NCI-H2107 (cell line): ENCODE measurements around the gene WDR7.

ENCODE experiments used
- DNase-seq: peaks from one replicate; lab custom pipeline; 2025; lab: John Stamatoyannopoulos, UW

WDR7 gene

GRCh38 chr18:56804395-56804794 lies 153.2 kb downstream of the WDR7 start:
- DNase-seq = no peak

GRCh38 chr18:56807901-56808300 lies 156.7 kb downstream of the WDR7 start:
- no peak for DNase-seq

- DNase-seq = no peak
Measured at GRCh38 chr18:56812674-56813073, 161.5 kb downstream of the WDR7 start.

- DNase-seq = no peak
Measured at GRCh38 chr18:56815926-56816325, 164.8 kb downstream of the WDR7 start.

DNA sequence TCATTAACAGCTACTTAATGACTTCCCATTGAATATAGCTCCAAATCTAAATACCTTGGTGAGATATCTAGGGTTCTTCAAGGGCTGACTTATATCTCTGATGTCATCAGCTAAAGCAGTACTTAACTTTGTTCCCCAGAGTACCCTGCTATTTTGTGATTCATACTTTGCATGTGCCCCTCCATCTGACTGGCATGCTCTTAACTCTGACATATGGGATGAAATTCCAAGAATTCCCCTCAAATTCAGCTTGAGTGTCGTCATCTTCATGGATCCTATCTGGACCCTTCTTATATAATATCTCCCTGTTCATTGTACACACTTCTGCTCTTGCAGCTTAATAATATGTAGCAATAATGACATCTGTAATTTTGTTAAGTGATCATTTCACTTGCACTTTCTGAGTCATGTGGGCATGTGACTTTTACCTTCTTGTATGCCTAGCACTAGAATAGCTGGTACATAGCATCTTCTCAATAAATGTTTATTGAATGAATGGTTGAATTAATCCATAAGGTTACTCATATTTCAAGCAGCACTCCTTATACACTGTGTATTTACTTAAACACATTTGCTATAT lies 172.9 kb downstream of the WDR7 start:
- no peak for DNase-seq

GRCh38 chr18:56825321-56825720 lies 174.2 kb downstream of the WDR7 start:
- no peak for DNase-seq

GRCh38 chr18:56825878-56826277 lies 174.7 kb downstream of the WDR7 start:
- no peak for DNase-seq

DNA sequence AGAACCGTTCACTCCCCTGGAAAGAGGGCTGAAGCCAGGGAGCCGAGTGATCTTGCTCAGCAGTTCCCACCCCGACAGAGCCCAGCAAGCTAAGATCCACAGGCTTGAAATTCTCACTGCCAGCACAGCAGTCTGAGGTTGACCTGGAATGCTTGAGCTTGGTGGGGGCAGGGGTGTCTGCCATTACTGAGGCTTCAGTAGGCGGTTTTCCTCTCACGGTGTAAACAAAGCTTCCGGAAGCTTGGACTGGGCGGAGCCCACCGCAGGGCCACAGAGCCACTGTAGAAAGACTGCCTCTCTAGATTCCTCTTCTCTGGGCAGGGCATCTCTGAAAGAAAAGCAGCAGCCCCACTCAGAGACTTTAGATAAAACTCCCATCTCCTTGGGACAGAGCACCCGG lies 180.8 kb downstream of the WDR7 start:
- no peak for DNase-seq

DNA sequence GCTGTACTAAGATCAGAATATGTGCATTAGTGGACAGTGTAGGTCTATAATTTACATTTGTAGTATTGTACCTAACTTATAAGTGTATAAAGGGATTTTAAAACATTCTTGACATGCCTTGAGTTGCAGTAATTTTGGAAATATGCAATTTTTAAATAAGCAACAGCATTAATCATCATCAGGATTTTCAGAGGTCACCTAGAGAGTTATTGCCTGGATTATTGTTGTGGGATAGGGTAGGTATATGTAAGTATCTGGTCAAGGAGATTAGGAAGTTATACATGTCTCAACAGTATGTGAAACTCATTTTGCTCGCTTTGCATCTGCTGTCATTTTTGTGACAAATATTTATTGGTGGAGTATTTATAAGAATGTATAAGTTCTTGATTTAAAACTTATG lies 184.2 kb downstream of the WDR7 start:
- no peak for DNase-seq

DNA sequence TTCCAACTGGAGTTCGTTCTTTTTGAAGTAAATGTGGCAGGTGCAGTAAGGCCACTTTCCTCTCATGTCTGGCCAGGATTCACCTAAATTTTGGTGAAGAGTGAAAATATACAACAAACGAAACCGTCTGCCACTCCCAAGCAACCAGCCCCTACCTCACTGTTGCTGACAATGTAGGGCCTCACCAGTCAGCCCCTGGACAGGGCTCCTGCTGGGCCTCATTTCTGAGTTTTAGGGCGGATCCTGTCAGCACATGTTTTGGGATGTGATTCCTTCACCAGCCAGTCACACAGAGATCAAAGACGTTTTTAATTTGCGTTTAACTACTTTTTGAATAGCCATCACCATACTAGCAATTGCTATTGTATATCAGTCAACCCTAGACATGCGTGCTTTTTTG lies 185.0 kb downstream of the WDR7 start:
- no peak for DNase-seq

DNA sequence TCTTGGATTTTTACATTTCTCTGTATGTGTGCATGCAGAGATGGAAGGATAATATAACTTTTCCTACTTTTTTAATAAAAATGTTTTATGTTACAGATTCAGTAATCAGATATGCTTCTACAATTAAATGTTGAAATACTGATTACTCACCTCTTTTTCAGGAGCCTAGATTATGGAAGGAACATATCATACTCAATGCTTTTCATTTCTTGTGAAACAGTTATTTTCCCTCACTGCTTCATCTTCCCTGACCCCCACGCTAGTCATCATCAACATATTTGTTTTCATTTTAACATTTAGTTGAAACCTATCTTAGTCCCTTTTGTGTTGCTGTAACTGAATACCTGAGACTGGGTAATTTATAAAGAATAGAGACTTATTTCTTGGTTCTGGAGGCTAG lies 190.7 kb downstream of the WDR7 start:
- no peak for DNase-seq

GRCh38 chr18:56843241-56843640 lies 192.1 kb downstream of the WDR7 start:
- DNase-seq = no peak

GRCh38 chr18:56844556-56844955 lies 193.4 kb downstream of the WDR7 start:
- no peak for DNase-seq

- no peak for DNase-seq
Measured at GRCh38 chr18:56851774-56852173, 200.6 kb downstream of the WDR7 start.

DNA sequence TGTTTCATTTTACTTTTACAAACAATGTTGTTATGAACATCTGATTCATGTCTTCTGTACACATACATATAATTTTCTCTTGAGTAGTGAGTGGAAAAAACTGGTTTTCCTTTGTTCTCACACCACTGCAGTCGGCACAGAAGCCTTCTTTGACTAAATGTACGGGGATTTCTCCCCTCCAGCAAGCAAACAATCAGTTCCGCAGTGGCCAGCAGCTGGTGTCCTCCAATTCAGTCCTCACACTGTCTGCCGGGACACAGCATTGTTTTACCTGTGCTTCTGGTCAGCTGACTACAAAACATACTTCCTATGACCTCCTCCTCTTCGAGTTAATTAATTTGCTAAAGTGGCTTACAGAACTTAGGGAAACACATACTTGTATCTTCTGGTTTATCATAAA lies 202.8 kb downstream of the WDR7 start:
- no peak for DNase-seq

GRCh38 chr18:56861244-56861643 lies 210.1 kb downstream of the WDR7 start:
- DNase-seq = peak; percentile 46

- DNase-seq = peak; percentile 45
Measured at GRCh38 chr18:56869189-56869777, 218.1 kb downstream of the WDR7 start.

GRCh38 chr18:56870982-56871381 lies 219.8 kb downstream of the WDR7 start:
- DNase-seq = no peak

DNA sequence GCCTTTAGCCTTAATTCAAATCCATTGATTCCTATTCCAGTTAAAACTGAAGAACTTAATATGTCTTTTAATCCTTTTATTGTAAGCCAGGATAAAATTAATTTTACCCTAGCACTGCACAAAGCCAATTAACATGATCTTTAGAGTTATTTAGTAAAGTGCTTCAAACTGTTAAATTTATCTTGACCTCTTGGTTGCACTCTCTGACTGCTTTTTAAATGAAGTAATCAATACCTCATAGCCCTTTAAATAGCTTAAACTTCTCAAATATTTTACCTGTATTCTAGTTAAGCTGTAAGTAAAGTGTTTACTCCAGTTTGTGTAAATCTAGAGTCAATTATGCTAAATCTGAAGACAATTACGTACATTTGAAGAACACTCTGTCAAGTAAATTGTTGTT lies 221.0 kb downstream of the WDR7 start:
- no peak for DNase-seq

DNA sequence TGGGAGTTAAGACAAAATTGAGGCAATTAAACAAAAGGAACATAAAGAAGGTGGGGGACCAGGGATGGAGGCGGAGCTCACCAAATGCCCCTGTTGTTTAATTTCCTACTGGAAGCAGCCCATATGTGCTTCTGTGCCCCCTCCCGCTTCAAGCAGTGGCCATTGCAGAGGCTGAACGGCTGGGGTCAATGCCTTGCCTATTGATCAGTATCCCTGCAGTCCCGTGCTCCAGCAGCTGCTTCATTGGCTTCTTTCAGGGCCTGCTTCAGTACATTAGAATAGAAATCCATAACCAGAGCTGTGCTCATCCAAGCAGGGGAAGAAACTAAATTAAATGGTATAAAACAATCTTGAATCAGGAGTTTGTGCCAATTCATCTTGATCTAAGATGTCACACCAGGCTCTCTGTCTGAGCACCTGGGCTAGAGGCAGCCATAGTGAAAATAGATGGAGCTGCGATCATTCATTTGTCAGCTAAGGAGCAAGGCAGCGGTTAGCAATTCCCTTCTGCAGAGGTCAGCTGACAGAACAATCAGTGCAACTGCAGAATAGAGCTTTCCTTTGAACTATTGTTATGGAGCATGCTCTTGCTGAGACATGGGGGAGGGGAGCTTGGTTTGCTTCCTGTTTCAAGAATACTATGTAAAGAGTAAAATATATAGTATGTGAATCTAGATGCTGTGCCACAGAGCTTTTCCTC lies 222.4 kb downstream of the WDR7 start:
- DNase-seq = peak; percentile 18

GRCh38 chr18:56878711-56879110 lies 227.6 kb downstream of the WDR7 start:
- DNase-seq = no peak

DNA sequence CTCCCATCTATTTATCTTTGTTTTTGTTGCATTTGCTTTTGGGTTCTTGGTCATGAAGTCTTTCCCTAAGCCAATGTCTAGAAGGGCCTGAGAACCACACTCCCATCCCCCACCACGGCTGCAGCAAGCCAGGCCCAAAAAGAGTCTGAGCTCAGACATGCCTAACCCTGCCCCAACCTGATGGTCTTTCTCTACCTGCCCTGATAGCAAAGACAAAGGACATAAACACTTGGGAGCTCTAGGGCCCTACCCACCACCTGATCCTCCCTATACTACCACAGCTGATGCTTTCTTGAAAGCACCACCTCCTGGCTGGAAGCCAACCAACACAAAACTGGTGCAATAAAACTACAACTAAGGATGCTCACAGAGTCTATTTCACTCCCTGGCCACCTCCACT lies 233.4 kb downstream of the WDR7 start:
- DNase-seq = no peak

- no peak for DNase-seq
Measured at GRCh38 chr18:56888978-56889377, 237.8 kb downstream of the WDR7 start.

- DNase-seq = no peak
Measured at GRCh38 chr18:56889621-56890020, 238.5 kb downstream of the WDR7 start.
